COLO668 (cell line): Measurements from ENCODE around the gene CTDSP2.
"Not testable (repeated sequence)": the region's sequence is repeated elsewhere in the genome, so short reads cannot be mapped to it uniquely, and the experiment has no call there.

Experiments
- DNase-seq: peaks from one replicate; lab custom pipeline; 2025; ENCODE audit not compliant: unreplicated experiment; lab: John Stamatoyannopoulos, UW

CTDSP2 gene, protein sequence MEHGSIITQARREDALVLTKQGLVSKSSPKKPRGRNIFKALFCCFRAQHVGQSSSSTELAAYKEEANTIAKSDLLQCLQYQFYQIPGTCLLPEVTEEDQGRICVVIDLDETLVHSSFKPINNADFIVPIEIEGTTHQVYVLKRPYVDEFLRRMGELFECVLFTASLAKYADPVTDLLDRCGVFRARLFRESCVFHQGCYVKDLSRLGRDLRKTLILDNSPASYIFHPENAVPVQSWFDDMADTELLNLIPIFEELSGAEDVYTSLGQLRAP

DNA sequence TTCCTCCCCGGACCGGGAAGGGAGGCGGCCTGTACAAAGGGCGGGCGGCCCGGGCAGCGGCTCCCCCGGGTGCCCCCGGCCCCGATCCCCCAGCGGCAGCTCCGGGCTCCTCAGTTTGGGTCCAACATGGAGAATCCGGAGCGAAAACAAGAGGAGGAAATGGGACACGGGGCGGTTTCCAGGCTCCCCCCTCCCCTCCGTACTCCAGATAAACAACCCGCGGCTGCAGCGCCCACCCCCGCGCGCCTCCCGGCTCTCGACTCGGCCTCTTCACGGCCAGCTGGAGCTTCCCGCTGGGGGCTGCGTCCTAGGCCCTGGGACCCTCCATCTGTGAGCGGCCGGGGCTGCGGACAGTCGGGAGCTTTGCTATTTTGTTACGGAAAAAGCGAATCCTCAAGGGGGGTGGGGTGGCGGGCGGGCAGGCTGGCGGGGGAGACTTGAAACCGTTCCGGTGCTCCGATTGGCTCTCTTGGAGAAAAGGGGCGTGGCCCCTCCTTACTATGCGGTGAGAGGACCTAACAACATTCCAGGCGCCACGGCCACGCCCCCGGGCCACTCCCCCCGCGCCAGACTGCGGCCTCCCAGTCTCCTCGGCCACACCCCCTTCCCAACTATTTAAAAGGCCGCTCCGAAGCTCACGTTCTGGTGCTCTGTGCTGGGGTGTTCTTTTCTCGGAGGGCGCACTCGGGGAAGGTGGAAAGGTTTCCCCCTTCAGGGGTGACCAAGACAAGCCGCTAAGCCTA lies at the start of gene CTDSP2:
CTDSP2 (minus strand) TSS at position 153 of the 743 bp plus-strand sequence. CDS start 294 bp downstream, outside the sequence.
- peak; percentile 94 for DNase-seq

DNA sequence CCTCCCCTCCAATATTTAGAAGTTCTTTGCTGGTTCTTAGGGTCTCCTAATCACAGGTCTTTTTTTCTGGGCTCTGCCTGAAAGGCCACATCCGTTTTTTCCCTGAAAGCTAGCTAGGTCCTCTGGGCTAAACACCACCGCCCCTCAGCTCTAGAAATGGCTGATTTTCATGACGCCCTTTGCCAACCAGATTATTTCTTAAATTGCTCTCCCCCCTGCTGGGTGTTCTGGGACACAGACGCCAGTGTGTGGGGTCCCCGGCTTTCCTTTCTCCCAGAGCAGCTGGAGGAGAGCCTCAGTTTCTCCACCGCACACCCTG lies 49.5 kb upstream of the CTDSP2 start:
- no peak for DNase-seq

DNA sequence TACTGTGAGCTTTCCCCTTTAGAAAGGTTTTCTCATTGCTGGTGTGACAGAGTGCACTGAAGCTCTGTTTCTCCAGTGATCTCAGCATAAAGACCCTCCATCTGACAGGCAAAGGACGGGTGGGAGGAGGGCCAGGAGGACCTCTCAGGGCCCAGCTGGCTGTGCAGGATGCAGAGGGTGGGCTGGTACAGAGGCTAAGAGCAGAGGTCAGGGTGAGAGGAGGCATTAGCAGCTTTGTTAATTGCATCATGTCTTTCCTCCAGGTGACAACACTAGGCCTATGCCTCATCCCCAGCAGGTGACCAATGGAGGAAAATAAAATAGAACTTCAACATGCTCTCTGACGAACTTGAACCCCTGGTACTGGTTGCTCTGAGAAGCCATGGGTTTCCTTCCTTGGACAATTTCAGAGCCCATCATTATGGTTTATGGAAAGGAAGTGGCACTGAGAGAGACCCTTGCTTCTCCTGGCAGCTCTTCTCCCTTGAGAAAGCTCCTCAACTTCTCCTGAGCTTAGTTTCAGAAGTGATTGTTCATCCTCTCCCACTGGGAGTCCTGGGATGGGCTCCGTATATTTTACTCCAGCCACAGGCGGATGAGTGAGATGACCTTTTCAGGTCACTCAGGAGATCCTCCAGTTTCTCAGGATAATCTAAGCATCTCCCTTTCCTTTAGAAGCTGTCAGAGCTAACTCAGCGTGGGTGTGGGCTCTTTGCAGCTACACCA lies 49.0 kb upstream of the CTDSP2 start:
- no peak for DNase-seq

DNA sequence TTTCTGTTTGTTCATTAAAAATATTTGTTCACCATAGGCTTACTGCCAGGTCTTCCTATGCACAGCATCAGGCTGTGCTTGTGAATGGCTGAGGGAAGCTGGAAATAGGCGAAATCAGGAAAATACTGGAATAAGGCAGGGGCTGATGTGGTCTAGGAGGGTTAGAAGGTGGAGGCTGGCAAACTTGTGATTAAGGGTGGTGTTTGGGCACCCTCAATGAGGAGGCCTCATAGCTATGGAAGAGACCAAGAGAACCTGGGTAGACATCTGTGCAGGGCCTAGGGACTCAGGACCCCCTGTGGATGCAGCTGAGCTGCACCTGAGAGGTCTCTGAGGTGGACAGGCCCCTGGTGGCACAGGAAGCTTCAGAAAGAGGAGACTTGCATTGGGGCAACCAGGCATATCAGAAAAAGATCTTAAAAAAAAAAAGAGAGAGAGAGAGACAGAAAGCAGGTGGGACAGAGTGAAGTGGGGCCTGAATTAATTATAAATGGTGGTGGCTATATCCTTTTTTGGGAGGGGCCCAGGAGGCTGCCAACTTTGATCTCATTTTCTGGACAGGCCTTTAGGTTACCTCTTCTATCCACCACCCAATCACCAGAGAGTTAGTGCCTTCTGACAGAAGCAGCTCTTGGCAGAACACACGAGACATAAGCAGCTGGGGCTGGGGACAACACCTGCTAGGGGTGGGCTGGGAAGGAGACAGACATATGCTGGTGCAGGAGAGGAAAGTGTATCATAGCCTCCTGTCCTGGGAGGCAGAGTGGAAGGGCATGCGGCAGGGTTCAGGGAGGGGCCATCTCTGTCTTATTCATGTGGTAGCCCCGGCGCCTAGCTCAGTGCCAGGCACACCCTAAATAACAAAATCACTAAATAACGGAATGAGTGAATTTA lies 48.1 kb upstream of the CTDSP2 start:
- DNase-seq = peak; percentile 23

DNA sequence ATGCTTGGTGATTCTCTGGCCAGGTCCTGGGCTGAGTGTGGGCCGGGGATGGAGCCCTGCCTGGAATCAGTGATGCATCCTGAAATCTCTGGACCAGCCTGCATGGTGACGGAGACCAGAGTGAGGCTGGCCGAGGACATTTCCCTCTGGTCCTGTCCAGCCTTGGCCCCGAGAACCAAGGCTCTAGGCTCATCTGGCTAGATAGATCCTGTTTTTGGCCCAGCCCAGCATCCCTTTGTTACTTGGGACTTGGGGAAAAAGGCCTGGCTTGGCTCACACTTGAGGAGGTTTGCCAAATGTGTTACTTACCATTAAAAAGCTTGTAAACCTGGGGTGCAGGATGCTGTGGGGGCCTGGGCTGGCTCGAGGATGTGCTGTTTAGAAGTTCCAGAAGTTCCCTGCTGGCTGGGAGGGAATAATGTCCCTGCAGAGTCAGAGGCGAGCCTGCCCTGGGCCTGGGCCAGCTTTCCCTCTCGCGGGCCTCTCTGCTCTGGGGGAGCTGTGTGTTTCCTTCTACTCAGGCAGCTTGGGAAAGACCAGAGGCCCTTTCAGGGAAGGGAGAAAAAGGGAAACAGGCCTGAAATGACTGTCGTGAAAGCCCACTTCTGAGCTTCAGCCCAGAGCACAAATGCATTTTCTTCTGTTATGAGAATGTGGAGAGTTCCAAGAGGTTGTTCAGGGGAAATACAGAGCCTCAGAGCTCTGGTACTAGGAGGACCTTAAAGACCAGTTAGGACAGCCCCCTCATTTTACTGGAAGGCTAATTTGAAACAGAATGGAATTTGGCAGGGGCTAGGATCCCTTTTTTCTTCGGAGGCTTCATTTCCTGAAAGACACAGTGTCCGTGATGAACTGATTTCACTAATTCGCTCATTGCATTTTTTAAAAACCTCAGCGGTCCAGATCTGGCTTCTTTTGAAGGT lies 47.2 kb upstream of the CTDSP2 start:
- DNase-seq = no peak

DNA sequence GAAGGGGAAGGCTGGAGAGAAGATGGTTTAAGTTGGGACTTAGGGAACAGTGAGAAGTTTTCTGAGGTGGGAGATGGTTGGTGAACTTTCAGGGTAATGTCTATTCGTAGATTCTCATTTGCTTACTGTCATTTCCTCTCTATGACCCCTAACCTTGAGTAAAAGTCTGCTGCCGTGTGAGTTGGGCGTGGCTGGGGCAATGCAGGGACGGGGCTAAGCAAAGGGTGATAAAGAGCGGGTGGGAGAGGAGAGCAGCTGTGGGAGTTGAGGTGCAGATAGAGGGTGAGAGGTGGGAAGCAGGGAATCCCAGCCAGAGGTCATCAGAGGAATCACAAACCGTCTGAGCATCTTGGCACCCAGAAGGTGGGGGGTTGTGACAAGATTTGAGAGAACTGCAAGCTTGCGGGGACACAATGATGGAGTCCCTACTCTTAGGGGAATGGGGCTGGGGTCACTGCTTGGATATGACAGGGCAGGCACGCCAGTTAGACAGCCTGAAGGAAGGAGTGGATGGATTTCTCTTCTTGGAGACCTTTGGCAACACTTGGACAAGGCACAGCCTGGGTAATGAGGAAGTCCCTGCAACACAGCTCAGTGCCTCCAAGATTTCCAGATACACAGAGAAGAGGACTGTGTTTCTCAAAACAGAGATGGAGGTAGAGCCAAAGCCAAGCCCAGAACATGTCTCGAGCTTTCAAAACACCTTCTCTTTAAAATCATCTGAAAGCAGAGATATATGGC lies 45.9 kb upstream of the CTDSP2 start:
- DNase-seq = no peak

DNA sequence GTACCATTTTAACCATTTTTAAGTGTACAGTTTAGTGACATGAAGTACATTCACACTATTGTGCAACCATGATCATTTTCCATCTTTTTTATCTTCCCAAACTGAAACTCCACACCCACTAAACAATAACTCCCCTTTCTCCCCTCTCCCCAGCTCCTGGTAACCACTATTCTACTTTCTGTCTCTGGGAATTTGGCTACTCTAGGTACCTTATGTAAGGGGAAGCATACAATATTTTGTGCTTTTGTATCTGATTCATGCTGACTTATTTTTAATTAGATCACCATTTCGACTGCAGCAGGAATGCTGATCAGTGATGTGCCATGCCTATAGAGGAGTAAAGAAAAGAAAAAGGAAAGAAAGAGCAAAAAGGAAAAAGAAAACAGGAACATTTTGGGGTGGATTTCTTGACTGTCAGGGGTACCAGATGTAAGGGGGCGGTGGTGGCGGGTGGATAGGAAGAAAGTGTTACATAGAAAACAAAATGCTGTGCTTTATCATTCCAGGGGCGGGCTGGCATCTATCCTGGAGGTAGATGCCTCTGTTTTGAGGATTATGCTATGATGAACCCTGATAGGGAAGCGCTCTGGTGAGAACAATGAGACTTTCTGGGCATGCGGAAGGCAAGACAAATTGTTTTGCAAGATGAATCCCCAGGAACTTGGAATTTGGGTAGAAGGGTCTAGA lies 45.2 kb upstream of the CTDSP2 start:
- DNase-seq = no peak

DNA sequence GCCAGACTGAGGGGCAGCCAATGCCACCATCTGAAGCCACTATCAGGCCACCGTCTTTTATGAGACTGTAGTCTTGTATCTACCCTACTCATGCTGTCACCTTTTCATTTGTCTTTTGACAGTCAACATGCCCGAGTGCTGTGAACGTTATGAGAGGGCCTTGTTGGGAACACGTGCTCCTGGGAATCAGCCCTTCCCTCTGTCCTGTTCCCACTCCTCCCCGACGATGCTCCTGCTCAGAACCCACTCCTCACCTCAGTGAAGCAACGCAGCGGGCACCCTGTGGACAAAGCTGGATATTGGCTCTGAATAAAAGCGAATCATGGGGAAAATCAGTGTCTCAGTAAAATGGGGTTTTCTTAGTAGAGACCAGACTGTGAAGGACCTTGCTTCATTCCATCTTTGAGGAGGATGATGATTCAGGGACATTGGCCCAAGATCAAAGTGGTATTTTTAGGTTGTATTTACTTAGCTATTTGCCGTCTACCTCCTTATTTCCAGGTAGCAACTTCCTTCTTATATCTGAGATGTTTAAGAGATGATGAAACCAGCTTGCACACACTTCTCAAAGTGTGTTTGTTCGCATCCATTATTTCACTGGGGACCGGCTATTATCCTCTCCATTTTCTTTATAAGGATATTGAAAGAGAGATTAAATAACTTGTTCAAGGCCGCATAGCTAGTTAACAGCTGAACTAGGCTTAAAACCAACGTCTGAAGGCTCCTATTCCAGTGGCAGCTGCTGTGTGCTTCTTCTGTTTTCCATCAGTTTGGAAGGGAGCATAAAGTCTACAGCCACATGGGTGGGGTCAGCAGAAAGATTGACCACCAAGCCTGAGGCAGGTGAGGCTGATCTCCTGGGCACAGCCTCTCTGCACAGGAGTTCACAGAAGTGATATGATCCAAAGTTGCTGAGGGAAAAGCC lies 43.9 kb upstream of the CTDSP2 start:
- no peak for DNase-seq

DNA sequence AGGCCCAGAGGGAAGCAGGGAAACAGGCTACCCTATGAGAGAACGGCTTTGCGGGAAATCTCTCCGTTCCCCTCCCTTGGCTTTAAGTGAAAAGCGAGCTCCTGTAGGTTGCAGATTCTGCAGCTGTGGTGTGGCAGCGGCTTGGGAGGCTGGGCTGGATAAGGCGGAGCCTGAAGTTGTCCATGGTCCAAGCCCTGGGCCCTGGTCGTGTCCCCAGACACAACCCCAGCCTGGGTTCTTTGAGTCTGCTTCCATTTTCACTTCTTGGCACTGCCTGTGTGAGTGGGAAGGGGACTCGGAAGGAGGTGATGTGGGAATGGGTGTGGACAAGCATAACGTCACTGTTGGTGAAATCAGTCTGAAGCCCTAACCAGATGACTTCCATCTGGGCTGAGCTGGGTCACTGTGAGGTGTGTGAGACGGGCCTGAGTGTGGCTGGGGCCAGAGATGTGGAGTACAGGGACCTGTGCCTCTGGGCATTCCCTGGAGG lies 43.0 kb upstream of the CTDSP2 start:
- DNase-seq = no peak

DNA sequence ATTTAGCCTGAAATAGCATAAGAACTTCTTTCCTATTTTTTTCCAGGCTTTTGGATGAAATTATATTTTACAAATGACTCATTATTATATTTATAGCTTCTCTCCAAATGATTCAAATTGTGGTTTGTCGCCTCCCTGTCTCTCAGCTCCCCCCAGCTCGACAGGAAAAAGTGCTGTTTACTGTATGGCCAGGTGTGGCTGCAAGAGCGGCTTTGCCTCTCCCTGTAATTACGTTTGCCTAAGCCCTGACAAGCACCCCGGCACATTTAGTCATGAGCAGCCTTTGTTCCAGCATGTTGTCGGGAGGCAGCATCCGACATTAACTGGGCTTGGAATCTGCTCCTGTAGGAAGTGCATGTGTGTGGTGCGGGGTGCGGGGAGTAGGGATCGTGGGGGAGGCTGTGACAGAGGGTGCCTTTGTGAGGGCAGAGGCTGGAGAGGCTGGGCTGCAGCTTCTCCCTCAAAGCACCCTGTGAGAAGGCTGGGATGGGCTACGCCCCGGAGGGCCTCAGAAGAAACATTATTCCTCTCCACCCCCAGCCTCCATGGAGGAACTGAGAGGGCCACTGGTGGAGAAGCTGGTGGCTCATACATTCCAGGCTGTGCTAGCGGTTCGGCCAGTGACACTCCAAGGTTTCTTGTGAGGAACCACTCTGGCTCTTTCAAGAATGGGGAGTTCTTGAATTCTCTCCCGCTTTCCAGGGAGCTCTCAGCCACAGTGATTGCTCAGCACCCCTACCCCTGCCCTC lies 42.1 kb upstream of the CTDSP2 start:
- peak; percentile 64 for DNase-seq

DNA sequence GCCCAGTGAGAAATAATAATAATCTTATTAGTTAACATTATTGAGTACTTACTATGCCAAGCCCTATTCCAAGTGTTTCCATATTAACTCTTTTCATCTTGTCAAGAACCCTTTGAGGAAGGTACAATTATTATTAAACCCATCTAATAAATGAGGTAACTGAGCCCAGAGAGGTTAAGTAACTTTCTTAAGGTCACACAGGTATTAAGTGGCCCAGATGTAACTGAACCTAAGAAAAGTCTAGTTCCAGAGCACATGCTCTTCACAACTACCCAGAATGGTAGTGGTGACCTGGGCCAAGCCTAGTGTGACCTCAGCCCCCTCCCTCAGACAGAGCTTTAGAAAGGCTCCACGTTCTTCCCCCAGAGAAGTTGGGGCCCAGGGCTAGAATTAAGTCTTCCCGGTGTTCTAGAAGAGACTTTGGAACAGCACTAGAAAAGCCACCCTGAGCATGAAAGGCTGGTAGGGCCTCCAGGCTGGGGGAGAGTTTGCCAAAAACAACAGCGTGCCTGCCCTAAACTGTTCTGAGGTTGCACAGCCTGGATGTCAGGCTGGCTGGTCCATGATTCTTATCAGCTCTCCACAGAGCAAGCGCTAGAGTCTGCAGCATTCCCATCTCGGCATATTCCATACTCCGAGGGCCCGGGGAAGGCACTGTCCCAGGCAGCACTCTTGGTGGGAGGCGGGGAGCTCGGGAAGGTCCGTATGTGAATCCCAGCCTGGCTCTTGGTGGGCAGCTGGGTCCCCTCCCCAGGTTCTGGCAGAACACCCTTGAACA lies 41.3 kb upstream of the CTDSP2 start:
- DNase-seq = peak; percentile 34

DNA sequence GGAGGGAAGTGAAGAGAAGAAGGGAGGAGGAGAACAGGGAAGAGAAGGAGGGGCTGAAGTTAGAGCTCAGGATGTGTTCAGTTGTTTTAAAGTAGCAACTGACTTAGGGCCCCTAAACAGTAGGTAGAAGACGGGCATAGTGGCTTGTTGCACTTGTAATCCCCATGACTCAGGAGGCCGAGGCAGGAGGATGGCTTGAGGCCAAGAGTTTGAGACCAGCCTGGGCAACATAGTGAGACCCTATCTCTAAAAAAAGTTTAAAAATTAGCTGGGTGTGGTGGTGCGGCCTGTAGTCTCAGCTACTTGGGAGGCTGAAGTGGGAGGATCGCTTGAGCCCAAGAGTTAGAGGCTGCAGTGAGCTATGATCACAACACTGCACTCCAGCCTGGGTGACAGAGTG lies 40.4 kb upstream of the CTDSP2 start:
- DNase-seq = not testable (repeated sequence)

DNA sequence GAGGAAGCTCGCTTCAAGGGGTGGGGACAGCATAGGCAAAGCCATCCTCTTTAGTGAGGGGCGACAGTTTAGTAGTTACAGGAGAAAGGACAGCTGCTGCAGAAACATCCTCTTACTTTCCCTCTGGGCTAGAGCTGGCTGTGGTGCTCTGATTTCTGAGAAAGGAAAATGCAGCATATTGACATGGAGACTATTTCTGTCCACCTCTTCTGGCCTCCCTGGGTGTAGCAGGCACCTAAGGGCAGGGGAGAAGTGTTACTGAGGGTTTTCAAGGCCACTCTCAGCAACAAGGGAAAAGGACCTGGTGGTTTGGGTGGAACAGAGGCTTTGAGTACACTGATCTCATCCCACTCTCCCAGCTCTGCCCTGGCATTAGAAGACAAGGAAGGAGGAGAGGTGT lies 40.0 kb upstream of the CTDSP2 start:
- no peak for DNase-seq

DNA sequence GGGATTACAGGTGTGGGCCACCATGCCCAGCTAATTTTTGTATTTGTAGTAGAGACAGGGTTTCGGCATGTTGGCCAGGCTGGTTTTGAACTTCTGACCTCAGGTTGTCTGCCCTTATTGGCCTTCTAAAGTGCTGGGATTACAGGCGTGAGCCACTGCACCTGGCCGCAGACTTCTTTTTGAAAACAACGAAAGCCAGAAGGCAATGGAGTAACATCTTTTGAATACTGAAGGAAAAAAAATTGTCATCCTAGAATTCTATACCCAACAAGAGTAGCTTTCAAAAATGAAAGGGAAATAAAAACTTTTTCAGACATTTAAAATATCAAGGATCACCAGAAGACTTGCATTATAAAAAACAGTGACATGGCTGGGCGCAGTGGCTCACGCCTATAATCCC lies 38.7 kb upstream of the CTDSP2 start:
- DNase-seq = no peak

DNA sequence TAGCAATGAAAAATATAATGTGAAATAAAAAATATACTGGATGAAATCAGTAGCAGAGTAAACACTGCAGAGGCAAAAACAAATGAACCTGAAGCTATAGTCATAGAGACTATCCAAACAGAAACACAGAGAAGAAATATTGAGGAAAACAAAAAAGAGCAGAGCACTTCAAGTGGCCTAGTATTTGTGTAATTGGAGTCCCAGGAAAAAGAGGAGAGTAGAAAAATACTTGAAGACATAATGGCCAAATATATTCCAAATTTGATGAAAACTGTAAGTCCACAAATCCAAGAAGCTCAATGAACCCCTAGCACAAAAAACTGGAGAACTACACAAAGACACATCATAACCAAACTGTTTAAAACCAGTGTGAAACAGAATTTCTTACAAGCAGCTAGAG lies 37.2 kb upstream of the CTDSP2 start:
- DNase-seq = no peak

DNA sequence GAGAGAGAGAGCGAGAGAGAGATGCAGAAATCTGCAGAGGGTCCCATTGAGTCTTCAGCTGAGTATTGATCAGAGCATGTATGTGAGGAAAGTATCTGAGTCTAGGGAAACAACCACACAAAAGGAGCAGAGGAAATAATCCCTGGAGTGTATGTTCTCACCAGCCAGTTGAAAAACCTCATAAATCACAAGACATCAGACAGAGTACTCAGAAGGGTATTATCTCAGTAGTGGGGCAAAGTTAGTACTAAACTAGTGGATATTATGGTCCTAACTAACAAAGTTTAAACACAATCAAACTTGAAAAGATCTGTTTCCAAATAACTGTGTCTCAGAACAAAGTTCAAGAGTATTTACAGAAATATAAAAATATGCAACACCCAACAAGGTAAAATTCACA lies 36.5 kb upstream of the CTDSP2 start:
- DNase-seq = no peak
